Fibroblast of lung (primary cell): Measurements from ENCODE around the gene BLACAT1. TPM values are rescaled to one million over a fixed set of nuclear protein-coding genes. Genes with fewer than 3 reads are reported as not detected.

Experiments
- DNase-seq, 2 donors: peaks; one replicate each; pipeline versions ENCODE4 v3.0.0 to v3.0.0-alpha.2; 2010; ENCODE audit warnings: low read depth in 2 of 2
- H2AFZ ChIP-seq: 2 replicates; pipeline ENCODE4 v1.5.1; 2012; ENCODE audit warnings: low read length, control low read depth, inconsistent platforms
- H3K27ac ChIP-seq: 2 replicates; pipeline ENCODE4 v1.5.1; 2011; ENCODE audit warnings: low read length, control low read depth; ENCODE audit not compliant: insufficient read depth
- H3K27me3 ChIP-seq: 2 replicates; pipeline ENCODE4 v1.5.1; 2011; ENCODE audit warnings: mild to moderate bottlenecking, low read length; ENCODE audit not compliant: control insufficient read depth, insufficient read depth
- H3K36me3 ChIP-seq: 2 replicates; pipeline ENCODE4 v1.5.1; 2011; ENCODE audit warnings: low read length; ENCODE audit not compliant: control insufficient read depth, insufficient read depth
- H3K4me1 ChIP-seq: 2 replicates; pipeline ENCODE4 v1.5.1; 2011; ENCODE audit warnings: low read length; ENCODE audit not compliant: control insufficient read depth, insufficient read depth; ENCODE audit errors: extremely low read depth
- H3K4me2 ChIP-seq: 2 replicates; pipeline ENCODE4 v1.5.1; 2011; ENCODE audit warnings: low read length, control low read depth; ENCODE audit not compliant: insufficient read depth; ENCODE audit errors: extremely low read depth
- H3K4me3 ChIP-seq, 4 experiments: fragments of 200-600 bp in 1 of 4; sonication (generic) in 1 of 4; replicated peaks in 1 of 4; 2 replicates each; pipeline ENCODE4 v1.5.1; 2011 to 2016; ENCODE audit warnings: low read length in 4 of 4, low read depth in 3 of 4, mild to moderate bottlenecking in 3 of 4, control low read depth in 2 of 4, inconsistent platforms in 1 of 4, mixed read lengths in 1 of 4; ENCODE audit not compliant: insufficient read depth in 1 of 4; ENCODE audit errors: control extremely low read depth in 1 of 4
- H3K79me2 ChIP-seq: 2 replicates; pipeline ENCODE4 v1.5.1; 2012; ENCODE audit warnings: mild to moderate bottlenecking, low read length, inconsistent platforms; ENCODE audit not compliant: control insufficient read depth, insufficient read depth
- H3K9ac ChIP-seq: 2 replicates; pipeline ENCODE4 v1.5.1; 2011; ENCODE audit warnings: mild to moderate bottlenecking, low read length, control low read depth; ENCODE audit not compliant: insufficient read depth
- H3K9me3 ChIP-seq: 2 replicates; pipeline ENCODE4 v1.5.1; 2012; ENCODE audit warnings: low read depth, low read length; ENCODE audit not compliant: control insufficient read depth, insufficient read depth
- H4K20me1 ChIP-seq: 2 replicates; pipeline ENCODE4 v1.5.1; 2011; ENCODE audit warnings: low read length; ENCODE audit not compliant: control insufficient read depth, insufficient read depth; ENCODE audit errors: extremely low read depth
- EZH2 ChIP-seq: IDR thresholded peaks from 2 replicates; pipeline ENCODE4 v1.5.1; 2012; ENCODE audit warnings: low read length, control low read depth, mild to moderate bottlenecking; ENCODE audit errors: missing control alignments
- polyA plus RNA-seq, 2 donors: library from polyadenylated mRNA; depleted of rRNA in 1 of 2; stranded (reverse) in 1 of 2; unstranded in 1 of 2; fragments of >200 nt; gene quantifications; 2 replicates each; pipeline ENCODE4 v1.2.1, GENCODE V29; 2011 to 2012; ENCODE audit warnings: missing spikeins in 1 of 2
- total RNA-seq: library from RNA; depleted of rRNA; stranded (reverse); fragments of >200 nt; gene quantifications from 2 replicates; pipeline ENCODE4 v1.2.1, GENCODE V29; 2014
- TF ChIP-seq, protein P1 (sequence below), 2 donors: IDR thresholded peaks in 1 of 2; conservative IDR thresholded peaks in 1 of 2; 1 replicate in 1 of 2; 2 replicates in 1 of 2; pipeline ENCODE4 v1.5.1; 2011 to 2012; ENCODE audit warnings: low read length in 2 of 2, control low read depth in 1 of 2, inconsistent platforms in 1 of 2, low read depth in 1 of 2, mild to moderate bottlenecking in 1 of 2

The BLACAT1 gene
- total and polyA plus RNA-seq, 2 donors (not counting 1 experiment from before 2014, with no cell fraction given) = not detected

DNA sequence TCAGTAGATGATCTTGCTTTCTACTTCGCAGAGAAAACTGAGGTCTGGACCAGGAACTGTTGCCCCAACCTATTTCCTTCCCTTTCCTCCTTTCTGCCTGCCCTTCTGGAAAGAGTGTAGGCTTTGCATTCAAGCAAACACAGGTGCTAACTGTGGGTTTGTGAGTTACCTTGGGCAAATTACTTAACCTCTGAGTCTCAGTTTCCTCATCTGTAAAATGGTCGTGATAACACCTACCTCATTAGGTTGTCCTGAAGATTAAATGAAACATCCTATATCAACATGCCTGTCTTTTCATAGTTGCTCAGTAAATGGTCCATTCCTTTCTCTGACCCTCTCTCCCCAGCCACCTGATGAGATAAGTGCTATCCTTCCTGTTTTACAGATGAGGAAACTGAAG is 9.5 kb upstream of the BLACAT1 start:
- Histone ChIP-seq H3K27me3 (peaks cover 9% of the 10 kb centered on the region), H3K4me1 (no peaks in the 10 kb centered on the region), H3K4me3 (no peak overlapping the region), H3K9ac (no peak overlapping the region), H3K27ac (no peak overlapping the region), H3K9me3 (no peaks in the 10 kb centered on the region), H3K4me2 (no peak overlapping the region), H2AFZ (no peak overlapping the region), H3K36me3 (no peaks in the 10 kb centered on the region), H4K20me1 (no peaks in the 10 kb centered on the region), H3K79me2 (no peaks in the 10 kb centered on the region)
- DNase-seq = no peak
- TF ChIP-seq, protein P1, sequence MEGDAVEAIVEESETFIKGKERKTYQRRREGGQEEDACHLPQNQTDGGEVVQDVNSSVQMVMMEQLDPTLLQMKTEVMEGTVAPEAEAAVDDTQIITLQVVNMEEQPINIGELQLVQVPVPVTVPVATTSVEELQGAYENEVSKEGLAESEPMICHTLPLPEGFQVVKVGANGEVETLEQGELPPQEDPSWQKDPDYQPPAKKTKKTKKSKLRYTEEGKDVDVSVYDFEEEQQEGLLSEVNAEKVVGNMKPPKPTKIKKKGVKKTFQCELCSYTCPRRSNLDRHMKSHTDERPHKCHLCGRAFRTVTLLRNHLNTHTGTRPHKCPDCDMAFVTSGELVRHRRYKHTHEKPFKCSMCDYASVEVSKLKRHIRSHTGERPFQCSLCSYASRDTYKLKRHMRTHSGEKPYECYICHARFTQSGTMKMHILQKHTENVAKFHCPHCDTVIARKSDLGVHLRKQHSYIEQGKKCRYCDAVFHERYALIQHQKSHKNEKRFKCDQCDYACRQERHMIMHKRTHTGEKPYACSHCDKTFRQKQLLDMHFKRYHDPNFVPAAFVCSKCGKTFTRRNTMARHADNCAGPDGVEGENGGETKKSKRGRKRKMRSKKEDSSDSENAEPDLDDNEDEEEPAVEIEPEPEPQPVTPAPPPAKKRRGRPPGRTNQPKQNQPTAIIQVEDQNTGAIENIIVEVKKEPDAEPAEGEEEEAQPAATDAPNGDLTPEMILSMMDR (conservative IDR thresholded peaks at IDR 0.05 in 1 of 2, IDR thresholded peaks at IDR 0.05 in 1 of 2; ENCODE audit: low read depth in 1 of 2, low read length in 2 of 2) = no peak
- TF ChIP-seq EZH2 = no peak

DNA sequence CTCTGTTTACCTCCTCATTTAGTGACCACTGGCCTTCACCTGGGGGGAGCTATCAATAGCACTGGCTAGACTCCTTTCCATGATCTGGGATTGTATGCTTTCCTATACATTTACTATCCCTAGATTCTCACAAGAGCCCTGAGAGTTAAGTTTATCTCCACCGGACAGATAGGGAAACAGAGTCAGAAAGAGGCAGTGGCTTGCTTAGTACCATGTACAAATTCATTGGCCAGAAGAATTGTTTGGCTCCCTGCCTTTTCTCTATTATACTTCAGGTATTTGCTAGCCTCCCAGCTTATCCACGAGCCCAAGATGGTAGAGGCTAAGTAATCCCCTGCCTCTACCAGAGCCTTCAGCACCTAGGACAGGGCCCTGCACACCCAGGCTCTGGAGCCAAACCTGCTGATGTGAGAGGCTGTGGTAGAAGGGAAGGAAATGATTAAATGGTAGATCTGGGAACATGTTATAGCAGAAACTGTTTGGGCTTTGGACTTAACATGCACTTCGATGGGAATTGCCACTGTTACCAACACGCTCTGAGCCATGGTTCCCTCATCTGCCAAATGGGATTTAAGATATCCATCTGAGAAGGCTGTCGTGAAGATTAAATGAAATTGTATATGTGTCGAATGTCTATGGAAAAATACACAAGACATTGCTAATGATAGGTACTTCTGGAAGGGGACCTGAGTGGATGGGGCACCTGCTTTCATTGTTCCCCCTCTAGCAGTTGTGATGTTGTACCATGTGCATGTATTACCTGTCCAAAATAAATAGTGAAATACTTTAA is 3.1 kb upstream of the BLACAT1 start:
- Histone ChIP-seq H3K27me3 (peaks cover 48% of the 10 kb centered on the region), H3K4me3 (no peak overlapping the region), H3K27ac (no peak overlapping the region), H3K36me3 (no peaks in the 10 kb centered on the region), H3K9me3 (no peaks in the 10 kb centered on the region), H3K79me2 (no peaks in the 10 kb centered on the region), H4K20me1 (no peaks in the 10 kb centered on the region), H3K9ac (no peak overlapping the region), H2AFZ (no peak overlapping the region), H3K4me1 (no peaks in the 10 kb centered on the region), H3K4me2 (no peak overlapping the region)
- peak; percentile 58 to 63 for DNase-seq
- TF ChIP-seq EZH2 = peak; percentile 4
- TF ChIP-seq, protein P1 (conservative IDR thresholded peaks at IDR 0.05 in 1 of 2, IDR thresholded peaks at IDR 0.05 in 1 of 2; ENCODE audit: low read depth in 1 of 2, low read length in 2 of 2) = no peak

DNA sequence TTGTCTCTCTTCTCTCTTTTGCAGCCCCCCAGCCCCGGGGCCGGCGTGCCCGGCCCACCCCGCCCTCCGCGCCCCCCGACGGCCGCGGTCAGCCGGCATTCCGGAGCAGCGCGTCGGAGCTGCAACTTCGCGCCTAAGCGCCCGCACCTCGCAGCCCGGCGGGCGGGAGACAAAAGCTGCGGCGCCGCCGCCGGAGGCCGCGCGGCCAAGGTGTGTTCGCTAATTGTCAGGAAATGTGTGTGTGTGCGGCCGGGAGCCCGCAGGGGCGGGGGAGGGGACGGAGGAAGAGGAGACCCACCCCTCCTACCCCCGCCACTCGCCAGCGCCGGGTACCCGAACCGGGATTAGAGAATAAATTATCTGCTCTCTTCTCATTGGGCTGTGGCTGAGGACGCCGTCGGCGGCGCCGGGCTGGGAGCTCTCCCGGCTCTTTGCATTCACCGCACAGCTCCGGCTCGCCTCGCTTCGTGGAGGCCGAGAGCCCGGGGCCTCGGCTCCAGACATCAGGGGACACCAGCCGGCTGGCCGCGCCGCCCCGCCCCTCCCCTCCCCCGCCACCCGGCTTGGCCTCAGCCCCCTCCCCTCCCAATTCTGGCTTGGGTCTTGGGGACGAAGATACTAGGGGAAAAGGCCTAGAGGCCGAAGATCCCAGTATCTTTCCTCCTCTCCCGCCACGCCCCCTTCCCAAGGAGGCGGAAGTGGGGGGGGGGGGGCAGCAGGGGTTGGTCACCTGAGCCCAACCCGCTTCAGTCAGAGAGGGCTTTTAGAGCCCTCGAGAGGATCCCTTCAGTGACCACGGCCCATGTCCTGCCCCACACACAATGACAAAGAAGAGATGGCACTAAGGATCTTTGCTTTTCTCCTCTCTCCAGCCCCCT is 1.3 kb upstream of the BLACAT1 start:
- no peak overlapping the region for H3K4me3 ChIP-seq
- H3K4me2 ChIP-seq = no peak overlapping the region
- no peak overlapping the region for H3K9ac ChIP-seq
- no peaks in the 10 kb centered on the region for H4K20me1 ChIP-seq
- H3K79me2 ChIP-seq = no peaks in the 10 kb centered on the region
- H3K27me3 ChIP-seq = peaks cover 59% of the 10 kb centered on the region
- TF ChIP-seq, protein P1 (conservative IDR thresholded peaks at IDR 0.05 in 1 of 2, IDR thresholded peaks at IDR 0.05 in 1 of 2; ENCODE audit: low read depth in 1 of 2, low read length in 2 of 2) = no peak
- TF ChIP-seq EZH2 = no peak
- H3K4me1 ChIP-seq = no peaks in the 10 kb centered on the region
- H3K36me3 ChIP-seq = no peaks in the 10 kb centered on the region
- H3K9me3 ChIP-seq = no peaks in the 10 kb centered on the region
- no peak overlapping the region for H3K27ac ChIP-seq
- no peak overlapping the region for H2AFZ ChIP-seq
- no peak for DNase-seq
